HK-2 (cell line): ENCODE results near the gene PCDHB10.
"Not testable (repeated sequence)": the region's sequence is repeated elsewhere in the genome, so short reads cannot be mapped to it uniquely, and the experiment has no call there.

Source experiments
- DNase-seq: peaks from one replicate; pipeline ENCODE4 v3.0.0-alpha.2; 2018; ENCODE audit not compliant: unreplicated experiment

The PCDHB10 gene

DNA sequence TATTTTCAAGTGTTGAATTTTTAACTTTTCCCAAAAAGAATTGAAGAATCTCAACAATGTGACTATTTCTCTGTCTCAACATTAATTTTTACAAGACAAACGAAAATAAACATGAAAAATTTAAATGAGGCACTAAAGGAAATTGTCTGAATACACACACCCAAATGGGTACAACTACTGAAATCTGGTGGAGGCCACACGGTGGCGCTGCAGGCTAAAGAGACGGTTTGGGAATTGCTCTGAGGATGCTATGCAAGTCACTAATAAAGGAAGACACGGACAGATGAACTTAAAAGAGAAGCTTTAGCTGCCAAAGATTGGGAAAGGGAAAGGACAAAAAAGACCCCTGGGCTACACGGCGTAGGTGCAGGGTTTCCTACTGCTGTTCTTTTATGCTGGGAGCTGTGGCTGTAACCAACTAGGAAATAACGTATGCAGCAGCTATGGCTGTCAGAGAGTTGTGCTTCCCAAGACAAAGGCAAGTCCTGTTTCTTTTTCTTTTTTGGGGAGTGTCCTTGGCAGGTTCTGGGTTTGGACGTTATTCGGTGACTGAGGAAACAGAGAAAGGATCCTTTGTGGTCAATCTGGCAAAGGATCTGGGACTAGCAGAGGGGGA is at the start of gene PCDHB10:
TSS of gene PCDHB10 (plus strand) at position 244 of the 616 bp plus-strand sequence. CDS start at position 444, 200 bp downstream.
- DNase-seq = peak; percentile 20

DNA sequence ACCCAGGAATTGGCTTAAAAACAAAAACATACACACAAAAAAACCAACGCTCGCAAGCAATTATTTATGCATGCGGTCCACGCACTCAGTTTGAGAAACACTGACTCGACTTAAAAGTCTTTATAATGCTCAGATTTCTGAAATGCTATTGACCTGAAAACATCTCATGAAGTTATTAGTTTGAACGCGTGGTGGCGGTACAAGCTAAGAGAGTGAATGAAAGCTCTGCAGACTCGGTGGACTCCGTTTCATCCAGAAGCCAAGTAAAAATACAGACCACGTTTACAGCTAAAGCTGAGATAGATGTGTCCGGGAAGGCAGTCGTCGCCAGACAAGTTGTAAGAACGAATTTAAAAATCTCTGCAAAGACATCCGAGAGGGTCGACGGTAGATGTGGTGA is 42.3 kb upstream of the PCDHB10 start, which contains the start of gene PCDHB6:
TSS of gene PCDHB6 (plus strand) at position 246 of the 400 bp plus-strand sequence. CDS start 201 bp downstream, outside the sequence.
- no peak for DNase-seq

GRCh38 chr5:141150224-141150992 is 41.7 kb upstream of the PCDHB10 start:
- DNase-seq = no peak

GRCh38 chr5:141150993-141151325 is 41.2 kb upstream of the PCDHB10 start:
- DNase-seq = no peak

- not testable (repeated sequence) for DNase-seq
Observed at GRCh38 chr5:141151632-141152031, 40.5 kb upstream of the PCDHB10 start.

DNA sequence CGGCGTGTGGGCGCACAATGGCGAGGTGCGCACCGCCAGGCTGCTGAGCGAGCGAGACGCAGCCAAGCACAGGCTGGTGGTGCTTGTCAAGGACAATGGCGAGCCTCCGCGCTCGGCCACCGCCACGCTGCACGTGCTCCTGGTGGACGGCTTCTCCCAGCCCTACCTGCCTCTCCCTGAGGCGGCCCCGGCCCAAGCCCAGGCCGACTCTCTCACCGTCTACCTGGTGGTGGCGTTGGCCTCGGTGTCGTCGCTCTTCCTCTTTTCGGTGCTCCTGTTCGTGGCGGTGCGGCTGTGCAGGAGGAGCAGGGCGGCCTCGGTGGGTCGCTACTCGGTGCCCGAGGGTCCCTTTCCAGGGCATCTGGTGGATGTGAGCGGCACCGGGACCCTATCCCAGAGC is 40.1 kb upstream of the PCDHB10 start:
- not testable (repeated sequence) for DNase-seq

DNA sequence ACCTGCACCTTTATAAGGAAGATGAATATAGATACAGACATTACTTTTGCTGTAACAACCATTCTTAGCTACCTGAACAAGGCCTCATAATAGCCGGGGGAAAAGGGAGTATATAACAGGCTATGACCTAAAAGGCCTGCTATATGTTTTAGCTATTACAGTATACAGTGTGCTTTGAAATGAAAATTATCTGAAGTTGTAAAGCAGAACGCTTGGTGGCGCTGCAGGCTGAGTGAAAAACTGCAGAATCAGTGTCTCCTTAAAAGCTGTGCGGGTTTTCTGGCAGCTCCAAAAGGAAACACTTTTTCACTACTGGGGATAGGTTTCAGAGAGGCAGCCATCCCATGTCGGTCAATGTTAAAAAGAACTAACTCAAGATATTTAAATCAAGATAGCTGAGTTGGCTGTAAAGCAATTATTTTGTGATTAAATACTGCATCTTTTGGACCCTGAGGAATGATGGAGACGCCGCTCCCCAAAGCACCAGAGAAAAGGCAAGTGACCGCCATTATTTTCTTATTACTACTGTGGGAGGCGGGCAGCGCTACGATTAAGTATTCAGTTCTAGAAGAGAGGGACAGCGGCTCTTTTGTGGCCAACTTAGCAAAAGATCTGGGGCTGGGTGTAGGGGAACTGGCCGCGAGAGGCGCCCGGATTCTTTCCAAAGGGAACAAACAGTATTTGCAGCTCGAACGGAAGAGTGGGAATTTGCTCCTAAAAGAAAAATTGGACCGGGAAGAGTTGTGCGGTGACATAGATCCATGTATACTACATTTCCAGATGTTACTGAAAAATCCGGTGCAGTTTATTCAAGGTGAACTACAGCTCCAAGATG is 36.4 kb upstream of the PCDHB10 start:
- no peak for DNase-seq

DNA sequence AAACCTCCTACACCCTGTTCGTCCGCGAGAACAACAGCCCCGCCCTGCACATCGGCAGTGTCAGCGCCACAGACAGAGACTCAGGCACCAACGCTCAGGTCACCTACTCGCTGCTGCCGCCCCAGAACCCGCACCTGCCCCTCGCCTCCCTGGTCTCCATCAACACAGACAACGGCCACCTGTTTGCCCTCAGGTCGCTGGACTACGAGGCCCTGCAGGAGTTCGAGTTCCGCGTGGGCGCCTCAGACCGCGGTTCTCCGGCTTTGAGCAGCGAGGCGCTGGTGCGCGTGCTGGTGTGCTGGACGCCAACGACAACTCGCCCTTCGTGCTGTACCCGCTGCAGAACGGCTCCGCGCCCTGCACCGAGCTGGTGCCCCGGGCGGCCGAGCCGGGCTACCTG is 34.8 kb upstream of the PCDHB10 start:
- DNase-seq = not testable (repeated sequence)

DNA sequence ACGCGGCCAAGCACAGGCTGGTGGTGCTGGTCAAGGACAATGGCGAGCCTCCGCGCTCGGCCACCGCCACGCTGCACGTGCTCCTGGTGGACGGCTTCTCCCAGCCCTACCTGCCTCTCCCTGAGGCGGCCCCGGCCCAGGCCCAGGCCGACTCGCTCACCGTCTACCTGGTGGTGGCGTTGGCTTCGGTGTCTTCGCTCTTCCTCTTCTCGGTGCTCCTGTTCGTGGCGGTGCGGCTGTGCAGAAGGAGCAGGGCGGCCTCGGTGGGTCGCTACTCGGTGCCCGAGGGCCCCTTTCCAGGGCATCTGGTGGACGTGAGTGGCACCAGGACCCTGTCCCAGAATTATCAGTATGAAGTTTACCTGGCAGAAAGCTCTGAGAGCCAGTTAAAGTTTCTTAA is 34.3 kb upstream of the PCDHB10 start:
- not testable (repeated sequence) for DNase-seq

GRCh38 chr5:141172381-141173204 is 19.6 kb upstream of the PCDHB10 start, which contains the start of gene PCDHB7:
PCDHB7 (plus strand) TSS chr5:141172644; CDS start chr5:141172836, 192 bp downstream.
- DNase-seq = no peak

DNA sequence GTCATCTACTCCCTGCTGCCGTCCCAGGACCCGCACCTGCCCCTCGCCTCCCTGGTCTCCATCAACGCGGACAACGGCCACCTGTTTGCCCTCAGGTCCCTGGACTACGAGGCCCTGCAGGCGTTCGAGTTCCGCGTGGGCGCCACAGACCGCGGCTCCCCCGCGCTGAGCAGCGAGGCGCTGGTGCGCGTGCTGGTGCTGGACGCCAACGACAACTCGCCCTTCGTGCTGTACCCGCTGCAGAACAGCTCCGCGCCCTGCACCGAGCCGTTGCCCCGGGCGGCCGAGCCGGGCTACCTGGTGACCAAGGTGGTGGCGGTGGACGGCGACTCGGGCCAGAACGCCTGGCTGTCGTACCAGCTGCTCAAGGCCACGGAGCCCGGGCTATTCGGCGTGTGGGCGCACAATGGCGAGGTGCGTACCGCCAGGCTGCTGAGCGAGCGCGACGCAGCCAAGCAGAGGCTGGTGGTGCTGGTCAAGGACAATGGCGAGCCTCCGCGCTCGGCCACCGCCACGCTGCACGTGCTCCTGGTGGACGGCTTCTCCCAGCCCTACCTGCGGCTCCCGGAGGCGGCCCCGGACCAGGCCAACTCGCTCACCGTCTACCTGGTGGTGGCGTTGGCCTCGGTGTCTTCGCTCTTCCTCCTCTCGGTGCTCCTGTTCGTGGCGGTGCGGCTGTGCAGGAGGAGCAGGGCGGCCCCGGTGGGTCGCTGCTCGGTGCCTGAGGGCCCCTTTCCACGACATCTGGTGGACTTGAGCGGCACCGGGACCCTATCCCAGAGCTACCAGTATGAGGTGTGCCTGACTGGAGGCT is 17.7 kb upstream of the PCDHB10 start:
- not testable (repeated sequence) for DNase-seq

DNA sequence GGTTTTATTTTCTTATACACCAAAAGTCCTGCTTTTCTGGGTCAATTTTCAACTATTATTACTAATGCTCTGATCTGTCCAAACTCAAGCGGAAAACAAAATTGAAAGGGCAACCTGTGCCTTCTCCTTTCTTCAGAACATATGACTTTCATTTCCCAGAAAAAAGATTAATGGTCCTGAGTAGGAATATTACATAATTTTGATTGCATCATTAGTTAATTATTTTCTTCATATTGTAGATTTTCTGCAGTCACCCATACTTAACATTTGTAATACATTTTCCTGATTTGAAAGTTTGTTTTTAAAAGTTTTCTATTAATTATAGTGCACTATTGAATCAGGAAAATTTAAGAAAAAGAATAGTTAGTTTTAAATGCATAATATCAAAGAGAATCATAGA is 16.2 kb upstream of the PCDHB10 start:
- DNase-seq = no peak

DNA sequence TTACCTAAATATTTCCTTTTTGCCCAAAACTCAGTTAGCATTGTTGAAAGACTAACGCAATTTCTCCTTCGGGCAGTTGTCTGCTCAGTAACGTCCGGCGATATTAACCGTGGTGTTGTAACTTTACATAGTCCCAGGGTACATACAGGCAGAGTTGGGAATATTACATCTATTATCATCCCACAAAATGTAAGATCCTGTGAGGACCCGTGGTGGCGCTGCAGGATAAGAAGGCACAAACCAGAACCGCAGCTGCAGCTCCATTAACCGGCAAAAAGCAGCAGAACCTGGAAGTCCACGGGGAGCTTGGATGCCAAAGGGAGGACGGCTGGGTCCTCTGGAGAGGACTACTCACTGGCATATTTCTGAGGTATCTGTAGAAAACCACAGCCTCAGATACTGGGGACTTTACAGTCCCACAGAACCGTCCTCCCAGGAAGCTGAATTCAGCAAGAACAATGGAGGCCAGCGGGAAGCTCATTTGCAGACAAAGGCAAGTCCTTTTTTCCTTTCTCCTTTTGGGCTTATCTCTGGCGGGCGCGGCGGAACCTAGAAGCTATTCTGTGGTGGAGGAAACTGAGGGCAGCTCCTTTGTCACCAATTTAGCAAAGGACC is 14.5 kb upstream of the PCDHB10 start, which contains the start of gene PCDHB8:
TSS of gene PCDHB8 (plus strand) at position 214 of the 615 bp plus-strand sequence. CDS start at position 459, 245 bp downstream.
- DNase-seq = not testable (repeated sequence)

DNA sequence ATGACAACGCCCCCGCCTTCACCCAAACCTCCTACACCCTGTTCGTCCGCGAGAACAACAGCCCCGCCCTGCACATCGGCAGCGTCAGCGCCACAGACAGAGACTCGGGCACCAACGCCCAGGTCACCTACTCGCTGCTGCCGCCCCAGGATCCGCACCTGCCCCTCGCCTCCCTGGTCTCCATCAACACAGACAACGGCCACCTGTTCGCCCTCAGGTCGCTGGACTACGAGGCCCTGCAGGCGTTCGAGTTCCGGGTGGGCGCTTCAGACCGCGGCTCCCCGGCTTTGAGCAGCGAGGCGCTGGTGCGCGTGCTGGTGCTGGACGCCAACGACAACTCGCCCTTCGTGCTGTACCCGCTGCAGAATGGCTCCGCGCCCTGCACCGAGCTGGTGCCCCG is 12.8 kb upstream of the PCDHB10 start:
- DNase-seq = not testable (repeated sequence)

GRCh38 chr5:141179876-141180275 is 12.3 kb upstream of the PCDHB10 start:
- DNase-seq = not testable (repeated sequence)

DNA sequence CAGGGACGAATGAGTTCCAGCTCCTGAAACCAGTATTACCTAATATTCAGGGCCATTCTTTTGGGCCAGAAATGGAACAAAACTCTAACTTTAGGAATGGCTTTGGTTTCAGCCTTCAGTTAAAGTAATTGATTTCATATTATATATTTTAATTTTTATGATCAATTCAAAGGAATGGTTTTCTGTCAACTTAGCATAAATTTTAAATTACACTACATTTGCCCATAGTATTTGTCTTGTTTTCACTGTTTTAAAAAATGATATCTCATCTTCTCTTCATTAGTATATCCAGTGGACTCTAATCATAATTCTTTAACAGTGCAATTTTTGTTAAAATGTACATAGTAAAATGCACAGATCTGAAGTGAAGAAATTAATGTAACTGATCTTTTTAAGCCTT is 11.8 kb upstream of the PCDHB10 start:
- no peak for DNase-seq

DNA sequence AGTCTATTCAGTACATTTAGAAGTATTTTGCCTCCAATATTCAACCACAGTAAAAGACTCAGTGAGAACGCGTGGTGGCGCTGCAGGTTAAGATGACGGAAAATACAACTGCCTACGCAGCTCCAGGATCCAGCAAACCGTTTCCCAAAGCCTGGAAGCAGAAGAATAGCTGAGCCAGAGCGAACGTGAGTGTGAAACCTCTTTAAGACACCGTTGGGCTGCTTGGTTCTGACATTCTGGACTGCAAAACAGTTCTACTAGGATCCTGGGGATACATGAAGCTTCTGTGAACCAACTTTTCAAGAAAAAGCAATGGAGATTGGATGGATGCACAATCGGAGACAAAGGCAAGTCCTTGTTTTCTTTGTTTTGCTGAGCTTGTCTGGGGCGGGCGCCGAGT is 9.9 kb upstream of the PCDHB10 start, which contains the start of gene PCDHB16:
TSS of gene PCDHB16 (plus strand) at position 140 of the 400 bp plus-strand sequence. CDS start at position 313, 173 bp downstream.
- no peak for DNase-seq

- DNase-seq = not testable (repeated sequence)
Observed at GRCh38 chr5:141184117-141184855, 7.9 kb upstream of the PCDHB10 start.
